Skin epidermis (tissue), 12 donors: Measurements from ENCODE around the gene NRXN2.

Experiments
- H3K27ac ChIP-seq, 21 experiments: fragments of 200-600 bp; sonication (generic) in 11 of 21; one replicate each; pipeline ENCODE4 v1.5.0; 2020; ENCODE audit warnings: mild to moderate bottlenecking in 3 of 21, inconsistent platforms in 2 of 21, moderate library complexity in 2 of 21
- H3K4me3 ChIP-seq, 7 experiments: fragments of 200-600 bp; sonication (generic) in 2 of 7; one replicate each; pipeline ENCODE4 v1.5.0; 2020; ENCODE audit warnings: inconsistent platforms in 2 of 7, mild to moderate bottlenecking in 2 of 7, moderate library complexity in 1 of 7

NRXN2 gene

GRCh38 chr11:64660205-64660604 is 62.8 kb downstream of the NRXN2 start:
- H3K27ac ChIP-seq, result peak overlapping the region in 14 of 21 experiments; percentile 16 to 84 (median 56)
- peak overlapping the region in 3 of 7 experiments; percentile 0 to 19 (median 1) for H3K4me3 ChIP-seq

DNA sequence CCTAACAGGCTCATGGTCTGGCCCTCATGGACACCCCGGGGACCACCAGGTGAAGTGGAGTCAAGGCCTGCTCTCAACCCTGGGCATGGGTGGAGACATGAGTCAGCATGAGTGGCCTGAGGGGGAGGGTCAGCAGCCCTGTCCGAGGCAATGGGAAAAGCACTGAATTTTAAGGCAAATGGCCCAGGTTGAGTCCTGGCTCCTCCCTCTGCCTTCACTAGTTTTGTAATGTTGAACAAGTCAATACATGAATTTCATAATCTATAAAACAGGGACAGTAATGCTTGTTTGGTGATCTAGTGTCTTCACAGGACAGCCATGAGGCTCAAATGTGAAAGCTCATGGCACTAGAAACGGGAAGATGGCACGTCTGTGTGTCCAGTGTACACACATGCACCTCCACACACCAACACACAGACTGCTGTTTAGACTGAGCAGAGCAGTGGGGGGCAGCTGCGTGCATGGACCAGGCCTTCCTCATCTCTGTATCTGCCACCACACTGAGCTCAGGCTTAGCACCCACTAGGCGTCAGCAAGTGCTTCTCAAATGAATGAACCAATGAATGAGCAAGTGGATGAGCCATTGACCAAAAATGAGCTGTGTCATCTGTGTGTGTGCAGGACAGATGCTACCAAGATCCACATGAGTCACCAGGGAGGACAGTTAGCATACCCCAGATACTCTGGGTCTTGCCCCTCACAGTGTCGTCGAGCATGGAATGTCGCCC is 63.4 kb downstream of the NRXN2 start:
- peak overlapping the region in 8 of 21 experiments; percentile 17 to 84 (median 34) for H3K27ac ChIP-seq
- no peak overlapping the region for H3K4me3 ChIP-seq

DNA sequence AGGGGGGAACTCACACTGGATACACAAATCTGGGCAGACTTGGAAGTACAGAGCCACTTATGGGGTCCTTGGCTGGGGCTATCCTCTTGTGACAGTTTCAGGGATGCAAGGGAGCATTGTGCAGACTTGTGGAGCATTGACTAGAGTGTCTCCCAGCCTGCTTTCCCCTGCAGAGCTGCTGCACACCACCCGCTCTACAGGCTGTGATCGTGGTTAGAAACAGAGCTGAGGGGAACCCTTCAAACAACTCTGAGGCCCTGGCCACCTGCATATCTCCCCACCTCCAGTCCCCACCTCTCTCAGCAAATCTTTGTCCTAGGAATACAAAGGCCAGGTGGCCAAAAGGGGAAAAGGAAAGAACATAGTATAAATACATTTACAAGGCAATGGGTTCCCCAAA is 64.7 kb downstream of the NRXN2 start:
- no peak overlapping the region for H3K27ac ChIP-seq
- no peak overlapping the region for H3K4me3 ChIP-seq

DNA sequence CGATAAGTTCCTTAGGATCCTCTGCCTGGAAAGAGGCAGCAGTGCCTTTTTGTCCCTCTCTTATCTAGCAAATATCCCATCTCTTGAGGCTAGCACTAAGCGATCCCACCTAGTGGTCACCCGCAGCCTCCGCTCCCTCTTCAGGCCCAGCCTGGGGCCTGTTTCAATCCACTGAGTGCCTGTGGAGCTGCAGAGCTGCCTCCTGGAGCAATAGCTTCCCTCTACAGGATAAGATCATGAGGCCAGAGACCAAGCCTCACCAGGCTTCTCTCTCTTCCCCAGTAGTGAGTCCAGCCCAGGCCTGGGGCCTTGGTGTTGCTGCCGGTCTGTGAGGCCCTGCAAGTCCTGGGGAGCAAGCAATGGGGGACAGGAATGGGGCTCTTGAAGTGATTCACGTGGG is 66.1 kb downstream of the NRXN2 start:
- Histone ChIP-seq H3K27ac (peak overlapping the region in 2 of 21 experiments; percentile 0 to 55), H3K4me3 (no peak overlapping the region)

DNA sequence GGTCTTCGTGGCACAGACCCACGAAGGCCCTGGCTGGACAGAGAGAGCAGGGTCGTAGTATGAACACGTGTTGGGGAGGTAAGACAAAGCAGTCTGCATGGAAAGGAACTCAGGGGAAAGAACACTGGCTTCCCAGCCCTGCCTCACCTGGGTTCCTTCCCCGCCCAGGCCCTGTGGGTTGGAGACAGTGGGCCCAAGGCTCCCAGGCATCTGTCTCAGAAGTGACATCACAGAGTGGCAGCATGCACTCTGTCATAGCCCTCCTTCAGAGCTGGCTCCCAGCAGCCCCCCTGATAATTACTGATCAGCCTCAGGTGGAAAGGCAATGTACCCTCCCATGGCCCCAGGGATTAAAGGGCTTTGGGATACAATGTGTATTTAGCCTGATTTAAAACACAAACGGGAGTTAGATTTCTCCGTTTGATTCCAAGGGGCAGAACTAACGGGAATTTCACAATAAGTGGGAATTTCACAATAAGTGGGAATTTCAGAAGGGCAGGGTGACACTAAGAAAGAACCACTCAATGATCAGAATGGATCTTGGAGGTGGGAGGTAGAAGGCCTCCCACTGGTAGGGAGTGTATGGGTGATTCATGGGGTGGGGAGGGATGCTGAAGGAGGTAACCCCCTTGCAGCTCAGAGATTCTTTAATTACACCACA is 66.9 kb downstream of the NRXN2 start:
- Histone ChIP-seq H3K4me3 (no peak overlapping the region), H3K27ac (peak overlapping the region in 1 of 21 experiments; percentile 55)

GRCh38 chr11:64654958-64655541 is 67.9 kb downstream of the NRXN2 start:
- Histone ChIP-seq H3K27ac (peak overlapping the region in 1 of 21 experiments; percentile 55), H3K4me3 (no peak overlapping the region)

DNA sequence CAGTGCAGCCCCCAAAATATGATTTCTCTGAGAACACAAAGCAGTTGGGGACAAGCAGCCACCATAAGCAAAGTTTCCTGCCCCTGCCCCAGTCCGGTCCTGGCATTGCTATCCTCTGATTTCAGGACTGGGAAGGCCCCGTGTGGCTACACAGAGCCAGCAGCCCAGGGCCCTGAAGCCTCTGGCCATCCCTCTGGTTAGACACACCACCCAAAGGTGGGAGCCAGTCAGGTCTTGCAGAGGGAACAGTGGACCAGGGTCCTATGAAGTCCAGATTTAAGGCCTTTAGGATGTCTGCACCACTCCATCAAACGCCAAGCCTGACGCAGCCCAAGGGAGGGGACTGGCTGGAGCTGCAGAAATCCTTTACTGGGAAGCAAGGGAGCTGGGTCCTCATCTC is 68.6 kb downstream of the NRXN2 start:
- no peak overlapping the region for H3K4me3 ChIP-seq
- no peak overlapping the region for H3K27ac ChIP-seq

- Histone ChIP-seq H3K27ac (no peak overlapping the region), H3K4me3 (no peak overlapping the region)
Measured at GRCh38 chr11:64653388-64653973, 69.5 kb downstream of the NRXN2 start.

DNA sequence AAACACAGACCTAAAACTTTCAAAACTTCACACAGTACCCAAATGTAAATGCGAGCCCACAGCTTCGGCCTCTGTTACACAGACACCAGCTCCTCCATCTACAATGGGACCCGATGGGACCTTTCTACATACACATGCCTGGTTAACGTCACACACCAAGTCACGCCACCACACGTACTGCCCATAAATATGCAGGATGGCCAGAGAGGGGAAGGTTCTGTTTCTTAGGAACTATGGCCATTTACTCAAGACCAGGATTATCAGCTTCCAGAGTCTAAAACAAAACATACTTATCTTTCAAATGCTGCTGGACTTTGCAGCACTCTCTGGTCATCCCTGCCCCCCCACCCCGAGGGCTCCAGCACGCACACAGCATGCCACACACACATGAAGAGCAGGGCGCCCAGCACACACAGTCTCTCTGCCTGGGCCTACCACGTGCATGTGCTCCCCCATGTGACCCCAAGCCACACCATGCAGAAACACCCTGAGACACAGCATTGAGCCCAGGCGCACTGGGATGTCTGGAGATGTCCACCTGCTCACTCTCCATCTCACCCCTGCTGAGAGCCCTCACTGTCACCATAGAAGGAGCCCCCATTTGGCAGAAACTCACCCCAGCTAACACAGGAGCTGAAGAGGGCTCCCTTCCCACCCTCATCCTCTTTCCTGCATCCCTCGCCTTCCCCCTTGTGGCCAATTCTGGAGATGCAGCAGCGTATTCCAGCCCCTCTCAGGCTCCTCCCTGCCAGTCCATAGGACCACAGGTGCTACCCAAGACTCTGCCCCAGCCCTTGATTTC is 70.2 kb downstream of the NRXN2 start:
- Histone ChIP-seq H3K27ac (no peak overlapping the region), H3K4me3 (no peak overlapping the region)

GRCh38 chr11:64650923-64651523 is 72.0 kb downstream of the NRXN2 start:
- no peak overlapping the region for H3K4me3 ChIP-seq
- H3K27ac ChIP-seq, result no peak overlapping the region

GRCh38 chr11:64649291-64649697 is 73.7 kb downstream of the NRXN2 start:
- H3K27ac ChIP-seq, result no peak overlapping the region
- no peak overlapping the region for H3K4me3 ChIP-seq

GRCh38 chr11:64648551-64648950 is 74.4 kb downstream of the NRXN2 start:
- no peak overlapping the region for H3K27ac ChIP-seq
- H3K4me3 ChIP-seq, result no peak overlapping the region

GRCh38 chr11:64647019-64647779 is 75.8 kb downstream of the NRXN2 start:
- H3K27ac ChIP-seq, result no peak overlapping the region
- no peak overlapping the region for H3K4me3 ChIP-seq

DNA sequence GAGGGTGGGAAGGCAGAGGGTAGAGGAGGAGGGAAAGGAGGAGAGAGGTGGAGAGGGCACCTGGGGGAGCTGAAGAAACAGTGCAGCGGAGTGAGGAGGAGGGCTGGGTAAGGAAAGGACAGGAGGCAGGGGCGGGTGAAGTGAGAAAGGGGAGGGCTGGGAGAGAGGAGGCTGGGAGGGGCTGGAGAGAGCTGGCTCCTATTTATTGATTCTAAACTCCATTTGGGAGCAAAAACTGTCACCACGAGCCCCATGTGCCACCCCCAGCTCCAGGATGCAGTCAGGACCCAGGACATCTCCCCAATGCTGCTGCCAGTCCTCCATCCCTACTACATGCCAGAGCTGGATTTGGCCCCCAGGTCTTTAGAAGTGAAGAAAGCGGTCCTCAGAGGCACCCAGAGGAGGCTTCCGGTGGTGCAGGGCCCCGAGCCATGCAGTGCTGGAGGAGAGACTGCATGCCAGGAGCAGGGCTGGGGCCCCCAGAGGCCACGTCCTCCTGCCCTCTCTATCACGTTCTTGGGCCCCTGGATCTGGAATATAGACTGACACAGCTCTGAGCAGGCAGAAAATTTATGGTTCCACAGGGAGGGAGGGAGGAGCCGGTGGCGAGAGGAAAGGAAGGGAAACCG is 78.2 kb downstream of the NRXN2 start:
- Histone ChIP-seq H3K27ac (no peak overlapping the region), H3K4me3 (no peak overlapping the region)

- H3K4me3 ChIP-seq, result peak overlapping the region in 1 of 7 experiments; percentile 21
- H3K27ac ChIP-seq, result no peak overlapping the region
Measured at GRCh38 chr11:64643920-64644646, 78.9 kb downstream of the NRXN2 start.

GRCh38 chr11:64643256-64643881 is 79.6 kb downstream of the NRXN2 start:
- Histone ChIP-seq H3K4me3 (peak overlapping the region in 2 of 7 experiments; percentile 21 to 29), H3K27ac (no peak overlapping the region)

- H3K27ac ChIP-seq, result no peak overlapping the region
- H3K4me3 ChIP-seq, result peak overlapping the region in 2 of 7 experiments; percentile 21 to 29
Measured at GRCh38 chr11:64642871-64643255, 80.1 kb downstream of the NRXN2 start.
